Peyer's patch (tissue), 4 donors: ENCODE data around the gene FNBP1L. TPM values are rescaled to one million over a fixed set of nuclear protein-coding genes. Genes with fewer than 3 reads are reported as not detected.

Experiments
- DNase-seq, 3 donors: peaks; one replicate each; pipeline ENCODE4 v3.0.0-alpha.2; 2017 to 2019
- H3K27ac ChIP-seq, 4 donors: fragments of 200-600 bp; sonication (generic); one replicate each; pipeline ENCODE4 v1.5.1; 2016 to 2019
- H3K27me3 ChIP-seq, 2 donors: fragments of 200-600 bp; sonication (generic); one replicate each; pipeline ENCODE4 v1.5.1; 2019
- H3K36me3 ChIP-seq, 3 donors: fragments of 200-600 bp; sonication (generic); one replicate each; pipeline ENCODE4 v1.5.1; 2016 to 2019
- H3K4me1 ChIP-seq, 4 donors: fragments of 200-600 bp; sonication (generic); one replicate each; pipeline ENCODE4 v1.5.1; 2016 to 2019
- H3K4me3 ChIP-seq, 4 donors: fragments of 200-600 bp; sonication (generic); 1 replicate in 3 of 4; 2 replicates in 1 of 4; pipeline ENCODE4 v1.5.1; 2016 to 2019; ENCODE audit warnings: mild to moderate bottlenecking in 1 of 4
- H3K9me3 ChIP-seq, 4 donors: fragments of 200-600 bp; sonication (generic); one replicate each; pipeline ENCODE4 v1.5.1; 2016 to 2019; ENCODE audit warnings: mild to moderate bottlenecking in 1 of 4
- CTCF ChIP-seq, 6 experiments: fragments of 450-650 bp in 4 of 6; fragments of 200-600 bp in 2 of 6; sonication (generic) in 1 of 6; IDR thresholded peaks; one replicate each; pipeline ENCODE4 v1.5.1; 2017 to 2019; ENCODE audit warnings: antibody characterized with exemption in 6 of 6, mild to moderate bottlenecking in 3 of 6, moderate library complexity in 1 of 6
- POLR2A ChIP-seq, 2 donors: fragments of 450-650 bp; IDR thresholded peaks; one replicate each; pipeline ENCODE4 v1.5.1; 2017; ENCODE audit warnings: antibody characterized with exemption in 2 of 2, mild to moderate bottlenecking in 2 of 2, moderate library complexity in 2 of 2
- total RNA-seq, 4 donors: library from RNA; depleted of rRNA; stranded (reverse); fragments of >200 nt; gene quantifications; one replicate each; pipeline ENCODE4 v1.1.0, GENCODE V29; 2016

Gene FNBP1L
- total RNA-seq, 4 donors from 2014 or later = 38.8 to 63.7 (median 55.2) TPM

GRCh38 chr1:93566227-93566626 lies 118.3 kb downstream of the FNBP1L start:
- Histone ChIP-seq H3K4me3 (no peak overlapping the region), H3K4me1 (no peaks in the 10 kb centered on the region), H3K9me3 (no peaks in the 10 kb centered on the region), H3K27me3 (no peaks in the 10 kb centered on the region), H3K36me3 (peaks cover 0 to 74% (median 0%) of the 10 kb centered on the region in 3 donors), H3K27ac (peak overlapping the region in 1 of 4 donors; percentile 12)
- TF ChIP-seq CTCF (IDR thresholded peaks at IDR 0.05) (no peak), POLR2A (IDR thresholded peaks at IDR 0.05) (no peak)
- DNase-seq = no peak

DNA sequence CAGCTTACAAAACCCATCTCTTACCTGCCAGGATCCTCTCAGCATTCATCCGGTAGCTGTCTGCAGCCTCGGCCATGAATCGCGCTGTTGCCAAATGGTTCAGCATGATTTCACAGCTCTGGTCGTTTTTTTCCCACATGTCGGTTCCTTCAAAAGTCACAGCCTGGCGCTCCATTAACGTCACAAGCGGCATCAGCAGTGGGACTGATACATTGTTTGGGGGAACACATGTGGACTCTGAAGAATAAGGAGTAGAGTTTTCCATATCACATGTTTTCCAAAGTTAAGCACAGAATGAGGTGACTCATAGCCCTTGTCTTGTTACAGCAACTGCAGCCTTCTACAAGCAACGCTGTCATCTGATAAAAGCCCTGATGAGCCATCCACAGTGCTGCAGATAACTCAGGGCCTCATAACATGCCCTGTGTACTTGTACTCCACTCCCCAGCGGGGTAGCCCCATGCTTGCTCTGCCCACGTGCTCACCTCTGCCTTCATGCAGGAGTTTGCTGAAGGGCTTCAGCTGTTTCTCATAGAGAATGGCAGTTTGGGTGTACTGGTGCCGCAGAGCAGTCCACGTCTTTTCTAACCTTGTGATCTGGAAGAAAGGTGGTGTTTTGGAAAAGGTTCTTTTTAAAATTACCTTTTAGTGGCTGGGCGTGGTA lies 119.5 kb downstream of the FNBP1L start:
- peak in 1 of 3 donors; percentile 67 for DNase-seq
- no peak for TF ChIP-seq CTCF (IDR thresholded peaks at IDR 0.05)
- peak in 1 of 2 donors; percentile 17 for TF ChIP-seq POLR2A (IDR thresholded peaks at IDR 0.05)
- Histone ChIP-seq H3K9me3 (no peaks in the 10 kb centered on the region), H3K27ac (peak overlapping the region in 1 of 4 donors; percentile 12), H3K4me1 (no peaks in the 10 kb centered on the region), H3K4me3 (no peak overlapping the region), H3K36me3 (peaks cover 0 to 76% (median 0%) of the 10 kb centered on the region in 3 donors), H3K27me3 (no peaks in the 10 kb centered on the region)

- no peaks in the 10 kb centered on the region for H3K27me3 ChIP-seq
- H3K27ac ChIP-seq = no peak overlapping the region
- peaks cover 0 to 85% (median 0%) of the 10 kb centered on the region in 3 donors for H3K36me3 ChIP-seq
Measured at GRCh38 chr1:93569489-93569888, 121.6 kb downstream of the FNBP1L start.

GRCh38 chr1:93571623-93572310 lies 123.8 kb downstream of the FNBP1L start:
- Histone ChIP-seq H3K4me1 (no peaks in the 10 kb centered on the region), H3K9me3 (no peaks in the 10 kb centered on the region), H3K27ac (no peak overlapping the region), H3K4me3 (no peak overlapping the region), H3K36me3 (peaks cover 0 to 80% (median 0%) of the 10 kb centered on the region in 3 donors), H3K27me3 (no peaks in the 10 kb centered on the region)
- no peak for DNase-seq
- no peak for TF ChIP-seq POLR2A (IDR thresholded peaks at IDR 0.05)

More at GRCh38 chr1:93569489-93569888, 121.6 kb downstream of the FNBP1L start:
- DNase-seq = no peak
- Histone ChIP-seq H3K9me3 (no peaks in the 10 kb centered on the region), H3K4me3 (no peak overlapping the region), H3K4me1 (no peaks in the 10 kb centered on the region)
- TF ChIP-seq POLR2A (IDR thresholded peaks at IDR 0.05) = no peak
- no peak for TF ChIP-seq CTCF (IDR thresholded peaks at IDR 0.05)

DNA sequence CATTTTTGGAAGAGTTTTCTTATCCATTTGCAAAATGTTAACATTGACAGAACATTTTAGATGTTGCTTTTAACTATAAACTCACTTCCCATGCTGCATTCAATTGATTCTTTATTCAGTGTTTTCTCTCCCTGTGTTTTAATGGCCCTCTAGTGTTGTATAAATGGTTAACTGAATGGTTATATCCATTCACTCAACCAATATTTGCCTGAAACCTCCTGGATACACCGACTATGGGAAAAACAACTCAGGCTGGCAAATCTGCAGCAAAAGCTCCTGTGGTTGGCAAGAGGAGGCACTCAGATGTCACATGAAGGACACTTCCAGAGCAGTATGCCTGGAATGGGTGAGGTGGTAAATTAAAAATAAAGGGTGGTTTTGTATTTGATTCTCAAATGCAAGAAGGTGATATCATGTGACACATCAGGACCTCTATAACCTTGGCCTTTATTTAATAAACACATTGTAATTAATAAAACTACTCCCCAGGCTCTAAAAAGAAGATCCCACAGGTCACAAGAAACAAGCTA lies 126.1 kb downstream of the FNBP1L start:
- no peak overlapping the region for H3K4me3 ChIP-seq
- H3K36me3 ChIP-seq = peaks cover 0 to 65% (median 0%) of the 10 kb centered on the region in 3 donors
- peaks cover 0 to 4% (median 0%) of the 10 kb centered on the region in 4 donors for H3K4me1 ChIP-seq
- DNase-seq = no peak
- H3K27ac ChIP-seq = no peak overlapping the region
- H3K9me3 ChIP-seq = no peaks in the 10 kb centered on the region
- no peaks in the 10 kb centered on the region for H3K27me3 ChIP-seq
- TF ChIP-seq CTCF (IDR thresholded peaks at IDR 0.05) (no peak), POLR2A (IDR thresholded peaks at IDR 0.05) (no peak)

GRCh38 chr1:93574511-93574910 lies 126.6 kb downstream of the FNBP1L start:
- H3K36me3 ChIP-seq = peaks cover 0 to 60% (median 0%) of the 10 kb centered on the region in 3 donors
- H3K4me3 ChIP-seq = no peak overlapping the region
- H3K9me3 ChIP-seq = no peaks in the 10 kb centered on the region
- no peak for TF ChIP-seq POLR2A (IDR thresholded peaks at IDR 0.05)
- H3K4me1 ChIP-seq = peaks cover 0 to 9% (median 0%) of the 10 kb centered on the region in 4 donors
- DNase-seq = no peak
- no peak overlapping the region for H3K27ac ChIP-seq
- no peaks in the 10 kb centered on the region for H3K27me3 ChIP-seq
